ENCODE data around the gene VSIG10L.

Gene VSIG10L

DNA sequence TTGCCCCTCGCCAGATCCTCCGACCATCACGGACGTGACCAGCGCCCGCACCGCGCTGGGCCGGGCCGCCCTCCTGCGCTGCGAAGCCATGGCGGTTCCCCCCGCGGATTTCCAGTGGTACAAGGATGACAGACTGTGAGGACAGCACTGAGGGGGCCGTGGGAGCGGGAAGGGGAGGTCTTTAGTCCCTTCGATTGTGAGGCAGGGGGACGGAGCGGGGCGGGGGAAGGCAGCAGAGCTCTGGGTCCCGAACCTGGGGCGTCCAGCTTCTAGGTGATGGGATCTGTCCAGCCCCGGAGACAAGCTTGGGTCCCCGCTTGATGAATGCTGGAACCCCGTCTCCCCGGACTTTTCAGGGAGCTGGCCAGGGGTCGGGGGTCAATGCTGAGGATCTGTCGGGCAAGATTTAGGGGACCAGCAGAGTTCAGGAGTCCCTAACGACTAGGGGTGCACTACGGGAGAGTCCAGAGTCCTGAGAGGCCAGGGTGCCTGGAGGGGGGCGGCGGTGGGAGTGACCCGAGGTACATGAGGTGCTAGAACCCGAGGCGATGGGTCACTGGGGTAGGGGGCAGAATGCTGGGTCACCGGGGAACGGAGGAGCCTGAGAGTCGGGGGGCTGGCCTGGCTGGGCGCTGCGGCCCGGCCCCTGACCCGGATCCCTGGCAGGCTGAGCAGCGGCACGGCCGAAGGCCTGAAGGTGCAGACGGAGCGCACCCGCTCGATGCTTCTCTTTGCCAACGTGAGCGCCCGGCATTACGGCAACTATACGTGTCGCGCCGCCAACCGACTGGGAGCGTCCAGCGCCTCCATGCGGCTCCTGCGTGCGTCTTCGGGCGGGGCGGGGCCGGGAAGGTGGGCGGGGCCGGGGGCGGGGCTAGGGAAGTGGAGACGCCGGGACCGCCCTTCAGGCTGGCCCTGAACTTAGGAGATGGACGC lies 14.6 kb downstream of the VSIG10L start:
- H3K36me3 ChIP-seq (ENCODE audit: control insufficient read depth, insufficient read depth, low read length), result no peaks in the 10 kb centered on the region
- peaks cover 32% of the 10 kb centered on the region for H3K27me3 ChIP-seq (replicated peaks; ENCODE audit: control insufficient read depth, insufficient read depth, low read length, poor library complexity, severe bottlenecking)
- H3K4me3 ChIP-seq (ENCODE audit: insufficient read depth, low read depth, low read length, poor library complexity, severe bottlenecking), result peak overlapping the region; percentile 22
- no peak overlapping the region for H3K27ac ChIP-seq (ENCODE audit: insufficient read depth, low read length, poor library complexity, severe bottlenecking)
- peaks cover 5% of the 10 kb centered on the region for H3K4me1 ChIP-seq (ENCODE audit: control insufficient read depth, insufficient read depth, low read length, poor library complexity, severe bottlenecking)
- H3K9me3 ChIP-seq (ENCODE audit: control insufficient read depth, low read length), result no peaks in the 10 kb centered on the region
- peak in 2 of 3 donors; percentile 25 to 35 for DNase-seq

DNA sequence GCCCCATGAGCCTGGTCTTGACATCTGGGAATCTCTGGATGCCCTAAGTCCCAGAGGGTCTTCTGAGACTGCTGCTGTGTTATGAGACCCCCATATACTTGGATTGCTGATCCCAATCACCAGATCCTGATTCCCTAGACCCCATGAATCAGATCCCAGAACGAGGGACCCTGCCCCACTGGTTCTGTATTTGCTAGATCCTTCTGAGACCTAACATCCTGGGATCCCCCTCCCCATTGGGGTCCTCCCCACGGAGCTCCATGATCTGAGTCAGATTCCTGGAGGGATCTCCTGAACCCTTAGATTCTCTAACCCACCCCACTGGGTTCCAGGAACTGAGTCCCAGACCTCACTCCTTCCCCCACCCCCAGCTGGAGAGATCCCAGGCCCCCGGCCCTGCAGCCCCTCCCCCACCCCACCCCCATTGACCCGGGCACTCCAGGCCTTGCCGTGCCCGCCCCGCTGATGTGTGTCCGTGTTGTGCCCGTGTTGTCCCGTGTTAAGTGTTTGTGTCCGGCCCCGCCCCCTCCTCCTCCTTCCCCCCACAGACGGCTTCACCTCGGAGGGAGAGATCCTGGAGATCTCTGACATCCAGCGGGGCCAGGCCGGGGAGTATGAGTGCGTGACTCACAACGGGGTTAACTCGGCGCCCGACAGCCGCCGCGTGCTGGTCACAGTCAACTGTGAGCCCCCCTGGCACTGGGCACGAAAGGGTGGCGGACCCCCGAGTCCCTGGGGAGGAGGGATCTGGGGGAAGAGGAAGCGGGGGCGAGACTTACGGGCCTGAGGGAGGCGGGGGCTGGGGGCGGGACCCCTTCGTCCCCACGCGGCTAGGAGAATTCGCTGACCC lies 15.5 kb downstream of the VSIG10L start:
- H3K4me1 ChIP-seq (ENCODE audit: control insufficient read depth, insufficient read depth, low read length, poor library complexity, severe bottlenecking), result peaks cover 5% of the 10 kb centered on the region
- H3K36me3 ChIP-seq (ENCODE audit: control insufficient read depth, insufficient read depth, low read length), result no peaks in the 10 kb centered on the region
- H3K9me3 ChIP-seq (ENCODE audit: control insufficient read depth, low read length), result no peaks in the 10 kb centered on the region
- peaks cover 32% of the 10 kb centered on the region for H3K27me3 ChIP-seq (replicated peaks; ENCODE audit: control insufficient read depth, insufficient read depth, low read length, poor library complexity, severe bottlenecking)
- DNase-seq, result no peak
- no peak overlapping the region for H3K4me3 ChIP-seq (ENCODE audit: insufficient read depth, low read depth, low read length, poor library complexity, severe bottlenecking)
- no peak overlapping the region for H3K27ac ChIP-seq (ENCODE audit: insufficient read depth, low read length, poor library complexity, severe bottlenecking)

DNA sequence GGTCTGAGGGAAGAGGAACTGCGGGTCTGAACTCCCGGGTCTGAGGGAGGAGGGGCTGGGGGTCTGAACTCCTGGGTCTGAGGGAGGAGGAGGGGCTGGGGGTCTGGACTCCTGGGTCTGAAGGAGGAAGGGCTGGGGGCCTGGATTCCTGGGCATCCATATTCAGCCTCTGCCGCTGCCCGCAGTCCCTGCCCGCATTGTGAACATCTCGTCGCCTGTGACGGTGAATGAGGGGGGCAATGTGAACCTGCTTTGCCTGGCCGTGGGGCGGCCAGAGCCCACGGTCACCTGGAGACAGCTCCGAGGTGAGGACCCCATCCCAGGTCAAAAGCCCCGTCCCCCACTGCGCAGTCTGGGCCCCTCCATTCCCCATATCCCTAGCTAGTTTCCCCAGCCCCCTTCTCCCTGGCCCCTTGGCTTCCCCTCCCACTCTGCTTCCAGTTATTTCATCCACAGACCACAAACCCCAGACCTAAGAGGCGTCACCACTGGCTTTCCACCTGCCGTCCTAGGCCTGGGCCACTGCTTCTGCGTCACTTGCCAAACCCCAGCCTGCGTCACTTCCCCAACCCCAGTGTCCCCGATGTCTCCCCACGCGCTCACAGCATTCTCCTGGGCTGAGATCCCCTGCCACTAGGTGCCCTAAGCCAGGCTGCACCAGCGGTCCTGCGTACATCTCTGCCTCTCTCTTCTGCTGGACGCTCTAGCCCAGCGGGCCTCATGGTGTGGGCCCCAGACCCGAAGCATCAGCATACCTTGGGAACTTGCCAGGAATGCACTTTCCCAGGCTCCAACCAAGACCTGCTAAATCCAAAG lies 16.6 kb downstream of the VSIG10L start:
- peaks cover 5% of the 10 kb centered on the region for H3K4me1 ChIP-seq (ENCODE audit: control insufficient read depth, insufficient read depth, low read length, poor library complexity, severe bottlenecking)
- peaks cover 32% of the 10 kb centered on the region for H3K27me3 ChIP-seq (replicated peaks; ENCODE audit: control insufficient read depth, insufficient read depth, low read length, poor library complexity, severe bottlenecking)
- DNase-seq, result no peak
- no peaks in the 10 kb centered on the region for H3K36me3 ChIP-seq (ENCODE audit: control insufficient read depth, insufficient read depth, low read length)
- no peak overlapping the region for H3K27ac ChIP-seq (ENCODE audit: insufficient read depth, low read length, poor library complexity, severe bottlenecking)
- no peak overlapping the region for H3K4me3 ChIP-seq (ENCODE audit: insufficient read depth, low read depth, low read length, poor library complexity, severe bottlenecking)
- no peaks in the 10 kb centered on the region for H3K9me3 ChIP-seq (ENCODE audit: control insufficient read depth, low read length)

DNA sequence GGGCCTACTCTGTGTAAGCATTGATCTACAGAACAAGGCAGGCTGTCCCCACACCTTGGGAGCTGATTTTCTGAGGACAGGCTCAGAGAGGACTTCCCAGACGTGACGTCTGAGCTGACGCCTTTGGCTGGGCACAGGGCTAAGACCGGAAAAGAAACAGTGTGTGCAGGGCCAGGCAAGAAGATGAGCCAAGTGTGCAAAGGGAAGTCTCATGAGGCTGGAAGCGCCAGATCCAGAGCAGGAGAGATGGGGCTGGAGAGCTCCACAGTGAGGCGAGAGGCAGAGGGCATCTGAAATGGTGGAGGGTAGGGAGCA lies 17.8 kb downstream of the VSIG10L start:
- Histone ChIP-seq H3K27me3 (replicated peaks; ENCODE audit: control insufficient read depth, insufficient read depth, low read length, poor library complexity, severe bottlenecking) (peaks cover 32% of the 10 kb centered on the region), H3K27ac (ENCODE audit: insufficient read depth, low read length, poor library complexity, severe bottlenecking) (no peak overlapping the region), H3K4me1 (ENCODE audit: control insufficient read depth, insufficient read depth, low read length, poor library complexity, severe bottlenecking) (peaks cover 5% of the 10 kb centered on the region), H3K4me3 (ENCODE audit: insufficient read depth, low read depth, low read length, poor library complexity, severe bottlenecking) (no peak overlapping the region), H3K9me3 (ENCODE audit: control insufficient read depth, low read length) (no peaks in the 10 kb centered on the region), H3K36me3 (ENCODE audit: control insufficient read depth, insufficient read depth, low read length) (no peaks in the 10 kb centered on the region)
- no peak for DNase-seq

DNA sequence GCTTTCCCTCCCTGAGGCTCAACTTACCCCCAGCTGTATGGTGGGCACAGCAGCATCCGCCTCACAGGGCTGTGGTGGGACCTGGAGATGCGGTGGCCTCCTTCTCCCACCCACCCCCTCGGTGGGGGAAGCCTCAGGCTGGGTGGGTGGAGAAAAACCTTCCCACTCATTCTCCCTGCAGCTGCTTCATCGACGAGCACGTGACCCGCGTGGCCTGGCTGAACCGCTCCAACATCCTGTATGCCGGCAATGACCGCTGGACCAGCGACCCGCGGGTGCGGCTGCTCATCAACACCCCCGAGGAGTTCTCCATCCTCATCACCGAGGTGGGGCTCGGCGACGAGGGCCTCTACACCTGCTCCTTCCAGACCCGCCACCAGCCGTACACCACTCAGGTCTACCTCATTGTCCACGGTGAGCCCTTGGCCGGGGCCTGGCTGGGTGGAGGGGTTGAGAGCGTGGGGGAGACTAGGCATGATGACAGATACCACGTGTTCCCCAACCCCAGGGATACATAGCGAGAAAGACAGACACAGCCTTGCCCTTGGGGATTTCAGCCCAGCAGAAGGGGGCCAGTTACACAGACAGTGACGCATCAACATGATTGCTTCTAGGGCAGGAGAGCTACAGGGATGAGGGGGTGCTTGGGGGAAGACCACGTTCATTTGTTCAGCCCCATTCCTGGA lies 18.3 kb downstream of the VSIG10L start:
- H3K27ac ChIP-seq (ENCODE audit: insufficient read depth, low read length, poor library complexity, severe bottlenecking), result no peak overlapping the region
- no peak overlapping the region for H3K4me3 ChIP-seq (ENCODE audit: insufficient read depth, low read depth, low read length, poor library complexity, severe bottlenecking)
- peaks cover 5% of the 10 kb centered on the region for H3K4me1 ChIP-seq (ENCODE audit: control insufficient read depth, insufficient read depth, low read length, poor library complexity, severe bottlenecking)
- H3K36me3 ChIP-seq (ENCODE audit: control insufficient read depth, insufficient read depth, low read length), result no peaks in the 10 kb centered on the region
- peaks cover 29% of the 10 kb centered on the region for H3K27me3 ChIP-seq (replicated peaks; ENCODE audit: control insufficient read depth, insufficient read depth, low read length, poor library complexity, severe bottlenecking)
- no peaks in the 10 kb centered on the region for H3K9me3 ChIP-seq (ENCODE audit: control insufficient read depth, low read length)
- DNase-seq, result no peak

DNA sequence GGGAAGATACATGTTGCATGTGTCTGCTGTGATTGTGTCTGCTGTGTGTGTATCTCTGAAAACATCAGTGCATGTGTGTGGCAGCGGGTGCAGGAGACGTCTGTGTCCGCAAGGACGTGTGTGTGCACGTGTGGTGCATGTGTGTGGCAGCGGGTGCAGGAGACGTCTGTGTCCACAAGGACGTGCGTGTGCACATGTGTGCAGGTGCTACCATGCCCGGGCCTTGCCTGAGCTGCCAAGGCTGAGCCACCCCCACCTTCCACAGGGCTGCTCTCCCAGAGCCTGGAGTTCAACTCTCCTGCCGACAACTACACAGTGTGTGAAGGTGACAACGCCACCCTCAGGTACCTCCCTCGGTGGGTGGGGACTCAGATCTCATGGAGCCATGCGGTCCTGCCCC lies 20.1 kb downstream of the VSIG10L start:
- H3K4me3 ChIP-seq (ENCODE audit: insufficient read depth, low read depth, low read length, poor library complexity, severe bottlenecking), result no peak overlapping the region
- peaks cover 11% of the 10 kb centered on the region for H3K27me3 ChIP-seq (replicated peaks; ENCODE audit: control insufficient read depth, insufficient read depth, low read length, poor library complexity, severe bottlenecking)
- no peaks in the 10 kb centered on the region for H3K9me3 ChIP-seq (ENCODE audit: control insufficient read depth, low read length)
- H3K4me1 ChIP-seq (ENCODE audit: control insufficient read depth, insufficient read depth, low read length, poor library complexity, severe bottlenecking), result no peaks in the 10 kb centered on the region
- no peaks in the 10 kb centered on the region for H3K36me3 ChIP-seq (ENCODE audit: control insufficient read depth, insufficient read depth, low read length)
- DNase-seq, result no peak
- H3K27ac ChIP-seq (ENCODE audit: insufficient read depth, low read length, poor library complexity, severe bottlenecking), result no peak overlapping the region

DNA sequence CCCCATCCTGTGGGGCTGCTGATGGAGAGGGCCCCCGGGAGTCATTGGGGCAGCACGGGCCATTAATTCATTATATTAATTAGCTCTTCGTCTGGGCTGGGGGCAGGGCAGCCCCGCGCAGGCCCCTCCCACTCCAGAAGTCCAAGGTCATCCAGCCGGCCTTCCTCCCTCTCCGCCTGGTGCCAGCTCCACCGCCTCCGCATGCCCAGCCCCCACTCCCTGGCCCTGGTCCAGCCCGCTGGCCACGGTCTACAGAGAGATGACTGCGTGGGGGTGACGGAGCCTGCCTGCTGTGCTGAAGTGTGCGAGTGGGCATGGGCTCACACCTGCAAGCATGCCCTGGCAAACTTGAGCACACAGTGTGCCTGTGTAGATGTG lies 21.7 kb downstream of the VSIG10L start:
- Histone ChIP-seq H3K9me3 (ENCODE audit: control insufficient read depth, low read length) (no peaks in the 10 kb centered on the region), H3K27ac (ENCODE audit: insufficient read depth, low read length, poor library complexity, severe bottlenecking) (no peak overlapping the region), H3K27me3 (replicated peaks; ENCODE audit: control insufficient read depth, insufficient read depth, low read length, poor library complexity, severe bottlenecking) (no peaks in the 10 kb centered on the region), H3K36me3 (ENCODE audit: control insufficient read depth, insufficient read depth, low read length) (no peaks in the 10 kb centered on the region), H3K4me3 (ENCODE audit: insufficient read depth, low read depth, low read length, poor library complexity, severe bottlenecking) (no peak overlapping the region), H3K4me1 (ENCODE audit: control insufficient read depth, insufficient read depth, low read length, poor library complexity, severe bottlenecking) (no peaks in the 10 kb centered on the region)
- DNase-seq, result no peak

DNA sequence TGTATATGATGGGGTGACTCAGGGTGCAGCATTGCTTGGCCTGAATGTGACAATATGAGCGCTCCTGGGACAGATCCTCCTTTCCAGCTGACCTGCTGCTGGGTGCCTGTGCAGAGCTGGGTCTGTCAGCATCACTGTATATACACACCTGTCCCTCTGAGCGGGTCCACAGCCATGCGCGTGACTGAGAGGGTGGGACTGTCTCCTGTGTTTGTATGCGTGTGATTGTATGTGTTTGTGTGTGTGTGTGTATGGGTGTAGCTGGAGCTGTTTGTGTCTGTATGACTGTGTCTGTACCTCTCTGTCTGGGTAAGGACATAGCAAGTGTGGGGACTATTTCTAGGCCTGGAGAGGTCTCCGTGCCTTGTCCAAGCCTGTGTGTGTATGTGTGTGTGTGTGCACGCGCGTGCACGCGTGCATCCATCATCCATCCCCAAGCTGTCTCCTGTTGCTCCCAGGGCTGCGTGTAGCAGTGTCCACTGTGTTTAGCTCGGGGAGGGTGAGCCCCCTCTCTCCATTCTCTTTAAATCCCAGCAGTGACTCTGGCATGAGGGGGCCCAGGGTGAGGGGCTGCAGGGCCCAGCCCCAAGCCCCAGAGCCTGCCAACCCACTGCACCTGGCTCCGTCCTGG lies 22.2 kb downstream of the VSIG10L start:
- no peaks in the 10 kb centered on the region for H3K9me3 ChIP-seq (ENCODE audit: control insufficient read depth, low read length)
- no peak overlapping the region for H3K4me3 ChIP-seq (ENCODE audit: insufficient read depth, low read depth, low read length, poor library complexity, severe bottlenecking)
- DNase-seq, result no peak
- H3K27me3 ChIP-seq (replicated peaks; ENCODE audit: control insufficient read depth, insufficient read depth, low read length, poor library complexity, severe bottlenecking), result no peaks in the 10 kb centered on the region
- H3K4me1 ChIP-seq (ENCODE audit: control insufficient read depth, insufficient read depth, low read length, poor library complexity, severe bottlenecking), result no peaks in the 10 kb centered on the region
- no peaks in the 10 kb centered on the region for H3K36me3 ChIP-seq (ENCODE audit: control insufficient read depth, insufficient read depth, low read length)
- no peak overlapping the region for H3K27ac ChIP-seq (ENCODE audit: insufficient read depth, low read length, poor library complexity, severe bottlenecking)

All from effector memory CD4-positive, alpha-beta T cell (primary cell).